22Rv1 (cell line): ENCODE results near the gene SLC25A38.

Experiments
- ZFX ChIP-seq: fragments of 450-650 bp; IDR thresholded peaks from 2 replicates; pipeline ENCODE4 v1.6.1; 2017; ENCODE audit warnings: antibody characterized with exemption, borderline replicate concordance
- TF ChIP-seq, protein P1 (sequence below): fragments of 450-650 bp; IDR thresholded peaks from 2 replicates; pipeline ENCODE4 v1.5.1; 2017; ENCODE audit warnings: mild to moderate bottlenecking

- TF ChIP-seq, protein P1, sequence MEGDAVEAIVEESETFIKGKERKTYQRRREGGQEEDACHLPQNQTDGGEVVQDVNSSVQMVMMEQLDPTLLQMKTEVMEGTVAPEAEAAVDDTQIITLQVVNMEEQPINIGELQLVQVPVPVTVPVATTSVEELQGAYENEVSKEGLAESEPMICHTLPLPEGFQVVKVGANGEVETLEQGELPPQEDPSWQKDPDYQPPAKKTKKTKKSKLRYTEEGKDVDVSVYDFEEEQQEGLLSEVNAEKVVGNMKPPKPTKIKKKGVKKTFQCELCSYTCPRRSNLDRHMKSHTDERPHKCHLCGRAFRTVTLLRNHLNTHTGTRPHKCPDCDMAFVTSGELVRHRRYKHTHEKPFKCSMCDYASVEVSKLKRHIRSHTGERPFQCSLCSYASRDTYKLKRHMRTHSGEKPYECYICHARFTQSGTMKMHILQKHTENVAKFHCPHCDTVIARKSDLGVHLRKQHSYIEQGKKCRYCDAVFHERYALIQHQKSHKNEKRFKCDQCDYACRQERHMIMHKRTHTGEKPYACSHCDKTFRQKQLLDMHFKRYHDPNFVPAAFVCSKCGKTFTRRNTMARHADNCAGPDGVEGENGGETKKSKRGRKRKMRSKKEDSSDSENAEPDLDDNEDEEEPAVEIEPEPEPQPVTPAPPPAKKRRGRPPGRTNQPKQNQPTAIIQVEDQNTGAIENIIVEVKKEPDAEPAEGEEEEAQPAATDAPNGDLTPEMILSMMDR = no peak
- TF ChIP-seq ZFX = no peak
These were observed 30.7 kb downstream of the SLC25A38 start for GRCh38 chr3:39413691-39414420.
